ENCODE measurements around the gene PLCB4. TPM values are rescaled to one million over a fixed set of nuclear protein-coding genes. Genes with fewer than 3 reads are reported as not detected.

PLCB4 gene
- total RNA-seq, 1 experiment from 2014 or later, result 10.1 TPM

DNA sequence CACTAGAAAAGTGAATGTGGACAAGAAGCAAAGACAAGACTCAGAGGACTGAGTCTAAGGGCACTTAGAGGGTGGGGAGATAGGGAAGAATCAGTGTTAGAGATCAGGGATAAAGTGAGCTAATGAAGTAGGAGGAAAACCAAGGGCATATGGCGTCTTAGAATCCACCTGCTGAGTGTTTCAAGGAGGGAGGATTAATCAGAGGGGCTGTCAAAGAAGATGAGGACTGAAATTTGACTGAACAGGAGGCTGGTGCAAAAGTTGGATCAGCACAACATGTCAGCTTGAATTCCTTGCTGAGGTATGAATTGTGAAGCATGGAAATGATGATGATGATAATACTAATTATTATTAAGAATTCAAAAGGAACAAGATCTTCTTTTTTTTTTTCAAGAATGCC is 39.4 kb downstream of the PLCB4 start:
- H3T11ph ChIP-seq (ENCODE audit: low read length), result no peak overlapping the region
- no peak overlapping the region for H3K4me2 ChIP-seq (ENCODE audit: insufficient read depth, insufficient read length, low read length)
- no peak overlapping the region for H3K56ac ChIP-seq (ENCODE audit: insufficient read length, low read depth, low read length)
- no peak overlapping the region for H2AK5ac ChIP-seq (ENCODE audit: insufficient read length, low read length)
- no peaks in the 10 kb centered on the region for H3K23me2 ChIP-seq (ENCODE audit: insufficient read length, low read depth, low read length, poor library complexity, severe bottlenecking)
- no peaks in the 10 kb centered on the region for H3K79me1 ChIP-seq (ENCODE audit: insufficient read depth, low read depth, low read length, poor library complexity, severe bottlenecking)
- H3K9me3 ChIP-seq (ENCODE audit: control insufficient read depth, low read depth, low read length), result no peaks in the 10 kb centered on the region
- no peak overlapping the region for H4K91ac ChIP-seq (ENCODE audit: insufficient read length, low read depth, low read length)
- Mint-ChIP-seq H3K4me3 (no peak overlapping the region), H3K27me3 (ENCODE audit: low read depth) (no peaks in the 10 kb centered on the region), H3K4me1 (no peaks in the 10 kb centered on the region), H3K27ac (no peak overlapping the region), H3K9me3 (no peaks in the 10 kb centered on the region), H3K36me3 (ENCODE audit: insufficient read depth in 1 of 3, low read depth in 3 of 3) (no peaks in the 10 kb centered on the region)
- H2BK5ac ChIP-seq (ENCODE audit: insufficient read length, low read length), result no peak overlapping the region
- no peak overlapping the region for H4K5ac ChIP-seq (ENCODE audit: insufficient read length, low read depth, low read length)
- no peaks in the 10 kb centered on the region for H3K27me3 ChIP-seq (ENCODE audit: insufficient read depth, low read length)
- H2BK15ac ChIP-seq (ENCODE audit: low read depth, low read length), result no peak overlapping the region
- H3K4ac ChIP-seq (ENCODE audit: low read depth, low read length), result no peak overlapping the region
- H3K27ac ChIP-seq (ENCODE audit: insufficient read length, low read depth, low read length), result no peak overlapping the region
- no peak overlapping the region for H2BK12ac ChIP-seq (ENCODE audit: insufficient read length, low read depth, low read length)
- no peaks in the 10 kb centered on the region for H4K20me1 ChIP-seq (ENCODE audit: control insufficient read depth, insufficient read depth, insufficient read length)
- TF ChIP-seq, protein P1, sequence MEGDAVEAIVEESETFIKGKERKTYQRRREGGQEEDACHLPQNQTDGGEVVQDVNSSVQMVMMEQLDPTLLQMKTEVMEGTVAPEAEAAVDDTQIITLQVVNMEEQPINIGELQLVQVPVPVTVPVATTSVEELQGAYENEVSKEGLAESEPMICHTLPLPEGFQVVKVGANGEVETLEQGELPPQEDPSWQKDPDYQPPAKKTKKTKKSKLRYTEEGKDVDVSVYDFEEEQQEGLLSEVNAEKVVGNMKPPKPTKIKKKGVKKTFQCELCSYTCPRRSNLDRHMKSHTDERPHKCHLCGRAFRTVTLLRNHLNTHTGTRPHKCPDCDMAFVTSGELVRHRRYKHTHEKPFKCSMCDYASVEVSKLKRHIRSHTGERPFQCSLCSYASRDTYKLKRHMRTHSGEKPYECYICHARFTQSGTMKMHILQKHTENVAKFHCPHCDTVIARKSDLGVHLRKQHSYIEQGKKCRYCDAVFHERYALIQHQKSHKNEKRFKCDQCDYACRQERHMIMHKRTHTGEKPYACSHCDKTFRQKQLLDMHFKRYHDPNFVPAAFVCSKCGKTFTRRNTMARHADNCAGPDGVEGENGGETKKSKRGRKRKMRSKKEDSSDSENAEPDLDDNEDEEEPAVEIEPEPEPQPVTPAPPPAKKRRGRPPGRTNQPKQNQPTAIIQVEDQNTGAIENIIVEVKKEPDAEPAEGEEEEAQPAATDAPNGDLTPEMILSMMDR (conservative IDR thresholded peaks at IDR 0.05), result no peak
- no peak overlapping the region for H2BK120ac ChIP-seq (ENCODE audit: low read depth, low read length, poor library complexity, severe bottlenecking)
- no peak overlapping the region for H4K8ac ChIP-seq (replicated peaks; ENCODE audit: insufficient read length, low read depth, low read length)
- H3K9ac ChIP-seq (ENCODE audit: extremely low read depth, insufficient read length, low read length), result no peak overlapping the region
- no peak overlapping the region for H3K23ac ChIP-seq (ENCODE audit: insufficient read length, low read depth, low read length)
- no peak for DNase-seq
- no peak overlapping the region for H3K14ac ChIP-seq (ENCODE audit: insufficient read depth, low read length)
- no CpG with 5 or more reads among the region's 1 CpG for WGBS (ENCODE audit: extremely low coverage, insufficient read length, low lambda C conversion rate)
- no peak overlapping the region for H2AFZ ChIP-seq (ENCODE audit: low read length)
- H3K79me2 ChIP-seq (ENCODE audit: insufficient read depth, low read length), result no peaks in the 10 kb centered on the region
- no peak overlapping the region for H3K18ac ChIP-seq (ENCODE audit: insufficient read length, low read depth, low read length)
- no peak overlapping the region for H2BK20ac ChIP-seq (ENCODE audit: low read depth, low read length, poor library complexity, severe bottlenecking)
- no peaks in the 10 kb centered on the region for H3K4me1 ChIP-seq (ENCODE audit: insufficient read depth, low read length)
